Measurements from ENCODE around the gene KCNQ4.
A peak's percentile ranks its signal among the peaks of the same experiment; 100 is the strongest.

KCNQ4 gene

DNA sequence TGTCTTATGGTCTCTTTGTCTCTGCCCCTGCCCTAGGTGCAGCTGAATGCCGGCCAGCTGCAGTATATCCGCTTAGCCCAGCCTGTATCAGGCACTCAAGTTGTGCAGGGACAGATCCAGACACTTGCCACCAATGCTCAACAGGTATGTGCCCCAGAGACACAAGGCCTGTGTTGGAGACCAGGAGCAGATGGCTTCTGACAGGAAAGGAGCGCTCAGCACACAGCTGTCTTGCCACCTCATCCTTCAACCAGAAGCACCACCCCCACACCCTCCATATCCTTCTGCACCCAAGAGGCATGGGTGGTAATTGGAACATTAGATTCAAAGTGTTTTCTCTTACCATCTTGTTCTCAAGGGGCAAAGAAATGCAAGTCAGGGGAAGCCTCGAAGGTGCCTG, 17.0 kb upstream of the KCNQ4 start:
- TF ChIP-seq CTCF (IDR thresholded peaks at IDR 0.05): no peak

DNA sequence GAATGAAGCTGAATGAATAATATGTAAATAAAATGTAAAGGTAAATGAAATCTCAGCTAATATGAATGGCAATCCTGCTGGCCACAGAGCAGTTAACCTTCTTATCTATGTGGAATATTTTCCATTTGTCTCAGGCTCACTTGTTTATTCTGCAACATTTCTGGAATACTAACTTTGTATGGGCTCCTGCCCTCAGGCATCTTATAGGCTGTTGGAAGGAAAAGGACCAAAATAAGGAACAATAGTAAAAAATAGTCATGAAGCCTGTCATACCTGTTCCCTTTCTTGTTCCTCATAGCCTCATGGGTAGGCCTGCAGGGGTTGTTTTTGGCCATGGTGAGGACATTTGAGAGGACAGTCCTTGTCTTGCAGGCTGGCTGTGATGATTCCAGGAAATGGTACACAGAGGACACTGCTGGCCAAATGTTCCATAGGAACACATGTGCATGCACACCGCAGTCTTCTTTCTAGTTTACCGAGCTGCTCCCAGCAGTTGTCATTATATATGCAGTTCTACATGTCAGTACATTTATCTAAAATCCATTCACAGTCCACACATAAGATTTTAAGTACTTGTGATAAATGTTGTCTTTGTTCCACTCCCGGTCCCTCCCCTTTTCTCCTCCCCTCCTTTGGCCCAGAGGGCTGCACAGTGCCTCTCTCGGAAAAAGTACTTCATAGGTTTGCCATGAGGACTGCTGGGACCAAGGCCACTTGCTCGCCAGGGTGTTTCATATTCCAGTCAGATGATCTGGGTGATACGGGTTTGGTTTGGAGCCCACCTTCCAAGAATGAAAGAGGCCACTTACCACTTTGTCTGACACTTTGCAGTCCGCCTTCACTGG, 15.2 kb upstream of the KCNQ4 start:
- TF ChIP-seq CTCF (IDR thresholded peaks at IDR 0.05): no peak

GRCh38 chr1:40769815-40770214, 13.8 kb upstream of the KCNQ4 start:
- 0 out of 2 replicates have a peak, but pooled peaks have one; percentile 14 for TF ChIP-seq CTCF (IDR thresholded peaks at IDR 0.05)

DNA sequence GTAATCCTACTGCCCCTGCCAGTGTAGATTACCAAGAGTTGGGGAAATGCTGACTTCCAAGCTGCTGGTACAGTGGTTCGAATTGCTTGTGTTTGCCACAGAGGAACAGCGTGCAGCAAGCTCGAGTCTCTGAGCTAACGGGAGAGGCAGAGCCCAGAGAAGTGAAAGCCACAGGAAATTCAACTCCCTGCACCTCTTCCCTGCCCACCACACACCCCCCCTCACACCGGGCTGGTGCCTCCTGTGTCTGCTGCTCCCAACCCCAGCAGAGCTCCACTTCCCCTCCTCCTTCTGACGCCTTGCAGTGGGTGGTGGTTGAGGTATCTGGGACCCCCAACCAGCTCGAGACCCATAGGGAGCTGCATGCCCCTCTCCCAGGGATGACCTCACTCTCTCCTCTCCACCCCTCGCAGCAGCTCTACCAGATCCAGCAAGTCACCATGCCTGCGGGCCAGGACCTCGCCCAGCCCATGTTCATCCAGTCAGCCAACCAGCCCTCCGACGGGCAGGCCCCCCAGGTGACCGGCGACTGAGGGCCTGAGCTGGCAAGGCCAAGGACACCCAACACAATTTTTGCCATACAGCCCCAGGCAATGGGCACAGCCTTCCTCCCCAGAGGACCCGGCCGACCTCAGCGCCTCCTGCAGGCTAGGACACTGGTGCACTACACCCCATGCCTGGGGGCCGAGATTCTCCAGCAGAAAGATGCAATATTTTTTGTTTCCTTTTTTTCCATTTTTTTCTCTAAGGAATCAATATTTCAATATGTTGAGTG, 13.1 kb upstream of the KCNQ4 start:
- no peak for TF ChIP-seq CTCF (IDR thresholded peaks at IDR 0.05)

DNA sequence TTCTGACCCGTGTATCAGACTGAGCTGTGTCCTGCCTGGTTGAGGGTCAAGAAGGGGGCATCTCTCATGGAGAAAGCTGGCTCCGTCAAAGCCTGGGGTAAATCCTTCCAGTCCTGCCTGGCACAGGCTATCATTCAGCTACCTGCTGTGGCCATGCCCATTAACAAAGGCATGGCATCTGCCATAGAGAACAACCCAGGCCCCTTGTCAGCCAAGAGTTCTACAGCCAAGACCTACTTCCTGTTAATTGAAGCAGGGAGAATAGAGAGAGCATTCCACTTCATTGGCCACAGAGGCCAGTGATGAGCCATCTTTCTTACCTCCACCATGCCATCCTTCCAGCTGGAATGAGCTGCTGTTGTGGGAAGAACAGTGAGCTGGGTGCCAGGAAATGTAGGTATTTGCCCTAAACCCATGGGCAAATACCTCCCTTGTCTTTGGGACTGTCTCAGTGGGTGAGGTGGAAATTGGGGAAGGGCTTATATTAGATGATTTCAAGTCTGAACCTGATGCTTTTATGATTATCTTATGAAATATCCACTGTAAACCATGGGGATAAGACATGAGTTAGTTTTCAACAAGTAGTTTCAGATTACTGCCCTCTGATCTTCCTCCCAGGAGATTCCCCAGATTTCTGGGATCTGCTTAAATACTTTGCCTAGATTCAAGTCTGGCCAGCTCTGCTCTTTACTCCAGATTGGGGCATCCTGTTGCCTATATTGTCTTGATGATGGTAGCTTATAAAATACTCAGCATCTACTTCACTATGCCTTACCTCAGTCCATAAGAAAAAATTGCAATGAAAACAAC, 11.2 kb upstream of the KCNQ4 start:
- no peak for TF ChIP-seq CTCF (IDR thresholded peaks at IDR 0.05)

DNA sequence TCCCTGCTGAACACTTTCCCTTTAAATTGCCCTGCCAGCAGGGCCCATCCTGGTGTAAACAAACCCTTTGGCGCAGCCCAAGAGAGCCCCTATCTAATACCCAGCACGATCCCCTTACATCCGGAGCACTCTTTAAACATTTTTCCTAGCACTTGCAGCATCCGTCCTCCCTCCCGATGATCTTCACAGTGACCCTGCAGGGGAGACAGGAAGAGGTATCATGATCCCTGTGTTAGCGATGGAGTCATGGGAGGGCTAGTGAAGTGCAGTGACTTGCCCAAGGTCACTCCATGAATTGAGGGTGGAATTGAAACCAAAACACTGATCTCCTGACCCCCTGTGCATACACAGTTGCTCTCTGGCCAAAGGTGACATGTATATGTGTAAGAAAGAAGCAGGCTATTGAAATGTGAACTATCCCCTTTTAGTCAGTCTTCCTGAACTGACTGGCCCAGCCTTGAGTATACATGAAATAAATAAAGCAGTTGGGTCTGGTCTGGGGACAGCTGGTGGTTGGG, 9.8 kb upstream of the KCNQ4 start:
- no peak for TF ChIP-seq CTCF (IDR thresholded peaks at IDR 0.05)

All from LNCAP (cell line).